ENCODE data around the gene RPS4Y2.

Gene RPS4Y2

GRCh38 chrY:20755808-20756207 is at the start of gene RPS4Y2:
Gene RPS4Y2 (plus strand): TSS chrY:20756108. CDS start chrY:20756164, 56 bp downstream.
- Histone ChIP-seq H3K4me1 (no peaks in the 10 kb centered on the region), H4K20me1 (no peaks in the 10 kb centered on the region), H3K27me3 (no peaks in the 10 kb centered on the region), H3K9me3 (no peaks in the 10 kb centered on the region), H3K9ac (no peak within 1 kb of the TSS), H3K36me3 (no peaks in the 10 kb centered on the region), H3K27ac (no peak within 1 kb of the TSS), H3K4me3 (no peak within 1 kb of the TSS), H3K4me2 (no peak within 1 kb of the TSS)
- no peak for TF ChIP-seq Cebpa-rat (IDR thresholded peaks at IDR 0.05)

GRCh38 chrY:20714391-20714790 is 41.5 kb upstream of the RPS4Y2 start:
- Histone ChIP-seq H3K4me2 (no peak overlapping the region), H3K27ac (no peak overlapping the region), H3K9me3 (no peaks in the 10 kb centered on the region), H3K9ac (no peak overlapping the region), H3K36me3 (no peaks in the 10 kb centered on the region), H3K27me3 (no peaks in the 10 kb centered on the region), H4K20me1 (no peaks in the 10 kb centered on the region), H3K4me3 (no peak overlapping the region), H3K4me1 (no peaks in the 10 kb centered on the region)
- no peak for TF ChIP-seq Cebpa-rat (IDR thresholded peaks at IDR 0.05)

GRCh38 chrY:20726184-20726907 is 29.6 kb upstream of the RPS4Y2 start:
- Histone ChIP-seq H3K4me2 (no peak overlapping the region), H4K20me1 (no peaks in the 10 kb centered on the region), H3K4me3 (no peak overlapping the region), H3K4me1 (no peaks in the 10 kb centered on the region), H3K27me3 (no peaks in the 10 kb centered on the region), H3K9ac (no peak overlapping the region), H3K27ac (no peak overlapping the region), H3K36me3 (no peaks in the 10 kb centered on the region), H3K9me3 (no peaks in the 10 kb centered on the region)
- TF ChIP-seq Cebpa-rat (IDR thresholded peaks at IDR 0.05), result no peak

GRCh38 chrY:20735200-20735599 is 20.7 kb upstream of the RPS4Y2 start:
- no peaks in the 10 kb centered on the region for H3K4me1 ChIP-seq
- H3K9me3 ChIP-seq, result no peaks in the 10 kb centered on the region
- H4K20me1 ChIP-seq, result no peaks in the 10 kb centered on the region
- H3K27ac ChIP-seq, result no peak overlapping the region
- no peaks in the 10 kb centered on the region for H3K36me3 ChIP-seq
- H3K4me3 ChIP-seq, result no peak overlapping the region
- H3K4me2 ChIP-seq, result no peak overlapping the region
- no peak overlapping the region for H3K9ac ChIP-seq
- TF ChIP-seq Cebpa-rat (IDR thresholded peaks at IDR 0.05), result no peak
- H3K27me3 ChIP-seq, result no peaks in the 10 kb centered on the region

GRCh38 chrY:20739806-20740205 is 16.1 kb upstream of the RPS4Y2 start:
- no peak for TF ChIP-seq Cebpa-rat (IDR thresholded peaks at IDR 0.05)
- H3K9ac ChIP-seq, result no peak overlapping the region
- no peak overlapping the region for H3K27ac ChIP-seq

GRCh38 chrY:20740609-20741008 is 15.3 kb upstream of the RPS4Y2 start:
- Histone ChIP-seq H3K9me3 (no peaks in the 10 kb centered on the region), H3K36me3 (no peaks in the 10 kb centered on the region), H3K4me3 (no peak overlapping the region), H4K20me1 (no peaks in the 10 kb centered on the region), H3K9ac (no peak overlapping the region), H3K4me2 (no peak overlapping the region), H3K27ac (no peak overlapping the region), H3K27me3 (no peaks in the 10 kb centered on the region), H3K4me1 (no peaks in the 10 kb centered on the region)
- TF ChIP-seq Cebpa-rat (IDR thresholded peaks at IDR 0.05), result no peak

More at GRCh38 chrY:20739806-20740205, 16.1 kb upstream of the RPS4Y2 start:
- no peaks in the 10 kb centered on the region for H4K20me1 ChIP-seq
- H3K4me3 ChIP-seq, result no peak overlapping the region
- no peaks in the 10 kb centered on the region for H3K4me1 ChIP-seq
- H3K27me3 ChIP-seq, result no peaks in the 10 kb centered on the region
- H3K9me3 ChIP-seq, result no peaks in the 10 kb centered on the region
- H3K36me3 ChIP-seq, result no peaks in the 10 kb centered on the region
- no peak overlapping the region for H3K4me2 ChIP-seq

- no peak overlapping the region for H3K4me2 ChIP-seq
- H3K9me3 ChIP-seq, result no peaks in the 10 kb centered on the region
- H3K27ac ChIP-seq, result no peak overlapping the region
- H3K9ac ChIP-seq, result no peak overlapping the region
- no peaks in the 10 kb centered on the region for H3K4me1 ChIP-seq
- H4K20me1 ChIP-seq, result no peaks in the 10 kb centered on the region
- no peak for TF ChIP-seq Cebpa-rat (IDR thresholded peaks at IDR 0.05)
- no peaks in the 10 kb centered on the region for H3K27me3 ChIP-seq
- H3K4me3 ChIP-seq, result no peak overlapping the region
- no peaks in the 10 kb centered on the region for H3K36me3 ChIP-seq
Observed at GRCh38 chrY:20745060-20745459, 10.8 kb upstream of the RPS4Y2 start.

- H3K9ac ChIP-seq, result no peak overlapping the region
- TF ChIP-seq Cebpa-rat (IDR thresholded peaks at IDR 0.05), result no peak
- no peaks in the 10 kb centered on the region for H3K36me3 ChIP-seq
- H3K27me3 ChIP-seq, result no peaks in the 10 kb centered on the region
- H4K20me1 ChIP-seq, result no peaks in the 10 kb centered on the region
- H3K4me1 ChIP-seq, result no peaks in the 10 kb centered on the region
- no peak overlapping the region for H3K27ac ChIP-seq
- no peaks in the 10 kb centered on the region for H3K9me3 ChIP-seq
- H3K4me3 ChIP-seq, result no peak overlapping the region
- no peak overlapping the region for H3K4me2 ChIP-seq
Observed at GRCh38 chrY:20746919-20747318, 9.0 kb upstream of the RPS4Y2 start.

GRCh38 chrY:20763869-20764268 is 8.0 kb downstream of the RPS4Y2 start:
- H3K4me3 ChIP-seq, result no peak overlapping the region
- H3K4me2 ChIP-seq, result no peak overlapping the region
- no peaks in the 10 kb centered on the region for H3K36me3 ChIP-seq
- H3K4me1 ChIP-seq, result no peaks in the 10 kb centered on the region
- no peaks in the 10 kb centered on the region for H3K27me3 ChIP-seq
- H3K9ac ChIP-seq, result no peak overlapping the region
- no peaks in the 10 kb centered on the region for H4K20me1 ChIP-seq
- TF ChIP-seq Cebpa-rat (IDR thresholded peaks at IDR 0.05), result no peak
- H3K9me3 ChIP-seq, result no peaks in the 10 kb centered on the region
- H3K27ac ChIP-seq, result no peak overlapping the region

- no peak overlapping the region for H3K9ac ChIP-seq
- H4K20me1 ChIP-seq, result no peaks in the 10 kb centered on the region
- H3K27ac ChIP-seq, result no peak overlapping the region
- no peak for TF ChIP-seq Cebpa-rat (IDR thresholded peaks at IDR 0.05)
- no peaks in the 10 kb centered on the region for H3K27me3 ChIP-seq
- no peak overlapping the region for H3K4me3 ChIP-seq
- H3K4me1 ChIP-seq, result no peaks in the 10 kb centered on the region
- no peaks in the 10 kb centered on the region for H3K36me3 ChIP-seq
- H3K9me3 ChIP-seq, result no peaks in the 10 kb centered on the region
- H3K4me2 ChIP-seq, result no peak overlapping the region
Observed at GRCh38 chrY:20765117-20765516, 9.2 kb downstream of the RPS4Y2 start.

GRCh38 chrY:20770755-20771154 is 14.8 kb downstream of the RPS4Y2 start:
- Histone ChIP-seq H3K4me3 (no peak overlapping the region), H3K27ac (no peak overlapping the region), H3K4me2 (no peak overlapping the region), H4K20me1 (no peaks in the 10 kb centered on the region), H3K9me3 (no peaks in the 10 kb centered on the region), H3K36me3 (no peaks in the 10 kb centered on the region), H3K27me3 (no peaks in the 10 kb centered on the region), H3K4me1 (no peaks in the 10 kb centered on the region), H3K9ac (no peak overlapping the region)
- TF ChIP-seq Cebpa-rat (IDR thresholded peaks at IDR 0.05), result no peak
